NCI-H187 treated with DMSO at 0.1 percent for 48 hours (cell line): Measurements from ENCODE around the gene FXN.

Experiments
- DNase-seq: peaks from one replicate; lab custom pipeline; 2025; lab: John Stamatoyannopoulos, UW

Gene FXN

GRCh38 chr9:69141851-69142250 lies 106.3 kb downstream of the FXN start:
- no peak for DNase-seq

- no peak for DNase-seq
Measured at GRCh38 chr9:69143291-69143690, 107.7 kb downstream of the FXN start.

GRCh38 chr9:69145144-69145715 lies 109.7 kb downstream of the FXN start:
- DNase-seq, result no peak

GRCh38 chr9:69147041-69147834 lies 111.7 kb downstream of the FXN start:
- DNase-seq, result no peak

- DNase-seq, result no peak
Measured at GRCh38 chr9:69149321-69149807, 113.8 kb downstream of the FXN start.
